GM12878 (cell line): ENCODE data around the gene HSBP1L1. TPM values are rescaled to one million over a fixed set of nuclear protein-coding genes. Genes with fewer than 3 reads are reported as not detected.

Experiments used
- ATAC-seq: fragments of 200-7000 bp; cut with Tn5 transposase; 3 replicates; pipeline ENCODE4 v1.9.1; 2020; ENCODE audit warnings: mild to moderate bottlenecking, moderate library complexity
- BruUV-seq: library from RNA; stranded (reverse); fragments of 400-500 nt; replicated peaks from 2 replicates; lab custom pipeline; 2021; lab: Mats Ljungman, UMichigan
- CTCF ChIA-PET: fragments of 300-600 bp; sonication (Branson Sonifier 250); formaldehyde crosslinking; extraction: SDS; loops from one replicate; lab custom pipeline; 2021; ENCODE audit warnings: inconsistent platforms; lab: Yijun Ruan, JAX
- POLR2A ChIA-PET: fragments of 350-600 bp; formaldehyde crosslinking; extraction: SDS; loops from one replicate; lab custom pipeline; 2021; ENCODE audit warnings: inconsistent platforms; lab: Charles Lee
- RAD21 ChIA-PET: fragments of 300-600 bp; sonication (Branson Sonifier 250); formaldehyde crosslinking; loops from one replicate; lab custom pipeline; 2023; ENCODE audit warnings: antibody characterized with exemption; ENCODE audit not compliant: unreplicated experiment; lab: Charles Lee
- SMC1A ChIA-PET: fragments of 300-600 bp; sonication (Branson Sonifier 250); formaldehyde crosslinking; loops from one replicate; lab custom pipeline; 2023; ENCODE audit not compliant: unreplicated experiment, uncharacterized antibody; lab: Charles Lee
- DNase-seq: peaks from one replicate; pipeline ENCODE4 v3.0.0-alpha.2; 2011; ENCODE audit warnings: low read depth, low spot score
- FAIRE-seq: peaks from 3 replicates; lab custom pipeline; 2011; peaks lifted over from hg19 to GRCh38; lab: Jason Lieb, UNC
- H2AFZ ChIP-seq: 2 replicates; pipeline ENCODE4 v1.6.0; 2011; ENCODE audit warnings: low read depth, low read length, control low read depth; ENCODE audit not compliant: control insufficient read depth
- H3K27ac ChIP-seq: 2 replicates; pipeline ENCODE4 v1.5.1; 2011; ENCODE audit warnings: control low read depth; ENCODE audit not compliant: control insufficient read depth, insufficient read depth
- H3K27me3 ChIP-seq, 2 experiments: replicated peaks in 1 of 2; 2 replicates each; pipeline versions ENCODE4 v1.6.0 to v1.6.1; 2011; ENCODE audit warnings: low read length in 1 of 2; ENCODE audit not compliant: control insufficient read depth in 2 of 2, insufficient read depth in 2 of 2
- H3K36me3 ChIP-seq, 2 experiments: 2 replicates each; pipeline ENCODE4 v1.5.1; 2011; ENCODE audit warnings: low read length in 1 of 2; ENCODE audit not compliant: control insufficient read depth in 2 of 2, insufficient read depth in 2 of 2
- H3K4me1 ChIP-seq: 2 replicates; pipeline ENCODE4 v1.6.1; 2011; ENCODE audit warnings: mild to moderate bottlenecking, low read length, moderate library complexity, mixed read lengths; ENCODE audit not compliant: control insufficient read depth, insufficient read depth
- H3K4me2 ChIP-seq: 2 replicates; pipeline ENCODE4 v1.6.0; 2011; ENCODE audit warnings: control low read depth; ENCODE audit not compliant: control insufficient read depth, insufficient read depth
- H3K4me3 ChIP-seq: fragments of 200-600 bp; sonication (generic); 2 replicates; pipeline ENCODE4 v1.5.1; 2016
- H3K79me2 ChIP-seq: 2 replicates; pipeline ENCODE4 v1.6.0; 2011; ENCODE audit warnings: low read length; ENCODE audit not compliant: control insufficient read depth, insufficient read depth
- H3K9ac ChIP-seq: 2 replicates; pipeline ENCODE4 v1.8.0; 2011; ENCODE audit warnings: low read length, control low read depth, mixed read lengths; ENCODE audit not compliant: control insufficient read depth, insufficient read depth
- H3K9me3 ChIP-seq: replicated peaks from 3 replicates; pipeline ENCODE4 v1.5.1; 2011; ENCODE audit warnings: mild to moderate bottlenecking, low read length; ENCODE audit not compliant: control insufficient read depth, insufficient read depth
- H4K20me1 ChIP-seq: 2 replicates; pipeline ENCODE4 v1.6.0; 2011; ENCODE audit not compliant: control insufficient read depth, insufficient read depth
- ATF2 ChIP-seq: IDR thresholded peaks from 2 replicates; pipeline ENCODE4 v1.6.1; 2012; ENCODE audit warnings: low read length, inconsistent platforms
- SIX5 ChIP-seq: IDR thresholded peaks from 2 replicates; pipeline ENCODE4 v1.6.1; 2011; ENCODE audit warnings: mild to moderate bottlenecking, low read depth, low read length, moderate library complexity; ENCODE audit not compliant: severe bottlenecking
- SREBF2 ChIP-seq: IDR thresholded peaks from 2 replicates; pipeline ENCODE4 v1.6.1; 2012; ENCODE audit warnings: mild to moderate bottlenecking, low read length
- WGBS: methylation state at CpG from one replicate; pipeline ENCODE4 v1.1.6; 2016; ENCODE audit warnings: low lambda C conversion rate; ENCODE audit not compliant: insufficient replicate concordance, insufficient coverage; ENCODE audit errors: missing lambda C conversion rate; 5-methylcytosine and 5-hydroxymethylcytosine counted together
- in situ Hi-C: fragments of 300-500 bp; cut with MboI; formaldehyde crosslinking; loops from 9 replicates; pipeline ENCODE4 v1.14.3; 2018; ENCODE audit warnings: mixed read lengths
- intact Hi-C: fragments of 100-400 bp; cut with micrococcal nuclease; formaldehyde crosslinking; loops from one replicate; pipeline ENCODE4 v1.14.2; 2022; ENCODE audit not compliant: unreplicated experiment
- polyA plus RNA-seq, 11 experiments: library from polyadenylated mRNA; depleted of rRNA in 4 of 11; unstranded in 6 of 11; stranded (reverse) in 5 of 11; fragments of >200 nt; fragmentation: Nextera tagmentation in 4 of 11; fragmentation: Illumina TruSeq in 1 of 11; extraction: Ambion mirVana in 4 of 11; extraction: Trizol in 1 of 11; gene quantifications; 1 replicate in 1 of 11; 2 replicates in 10 of 11; pipeline versions ENCODE4 v1.2.1 to v1.2.3, GENCODE V29; 2011 to 2016; ENCODE audit warnings: inconsistent platforms in 2 of 11, missing spikeins in 2 of 11, low read depth in 1 of 11
- total RNA-seq, 4 experiments: library from RNA; depleted of rRNA in 3 of 4; stranded (reverse); fragments of >200 nt in 3 of 4; fragmentation: Illumina TruSeq in 1 of 4; extraction: Trizol in 1 of 4; gene quantifications; 2 replicates each; pipeline versions ENCODE4 v1.2.1 to v1.2.3, GENCODE V29; 2013 to 2021
- TF ChIP-seq, protein P1 (sequence below): fragments of 450-650 bp; formaldehyde crosslinking; IDR thresholded peaks from 2 replicates; pipeline ENCODE4 v1.4.0; 2020; ENCODE audit warnings: mild to moderate bottlenecking, moderate library complexity

The HSBP1L1 gene
- total and polyA plus RNA-seq, 10 of the 15 experiments (the other 5 are each of a cell fraction or from before 2014, with no cell fraction given) = 0.97 to 14.0 (median 6.9) TPM; not detected in 1

- no peak overlapping the region for H3K27ac ChIP-seq
- TF ChIP-seq SREBF2 = no peak
- ATAC-seq = no peak
- no TSS peak for BruUV-seq
- no peaks in the 10 kb centered on the region for H3K9me3 ChIP-seq
- H3K79me2 ChIP-seq = peaks cover 9% of the 10 kb centered on the region
- peaks cover 16 to 24% of the 10 kb centered on the region in 2 experiments for H3K36me3 ChIP-seq
- no peak overlapping the region for H2AFZ ChIP-seq
- WGBS = 95% methylated on average over 16 of the region's 16 CpGs
- in situ Hi-C loops (no loop called here), intact Hi-C loops (no loop called here)
- FAIRE-seq = no peak
- no peak overlapping the region for H3K4me3 ChIP-seq
- H3K4me1 ChIP-seq = no peaks in the 10 kb centered on the region
- H3K4me2 ChIP-seq = no peak overlapping the region
- no peak overlapping the region for H3K9ac ChIP-seq
- ChIA-PET SMC1A (no interaction called here), CTCF (no interaction called here), RAD21 (no interaction called here), POLR2A (no interaction called here)
- H4K20me1 ChIP-seq = no peaks in the 10 kb centered on the region
- H3K27me3 ChIP-seq = no peaks in the 10 kb centered on the region
- no peak for DNase-seq
Observed at GRCh38 chr18:79973517-79973916, 9.1 kb downstream of the HSBP1L1 start.

GRCh38 chr18:79974025-79974654 lies 9.7 kb downstream of the HSBP1L1 start:
- Histone ChIP-seq H3K36me3 (peaks cover 16 to 25% of the 10 kb centered on the region in 2 experiments), H3K4me1 (no peaks in the 10 kb centered on the region), H3K27me3 (no peaks in the 10 kb centered on the region), H3K4me2 (no peak overlapping the region), H4K20me1 (no peaks in the 10 kb centered on the region), H3K27ac (no peak overlapping the region), H3K4me3 (no peak overlapping the region), H3K9ac (no peak overlapping the region), H3K9me3 (no peaks in the 10 kb centered on the region), H3K79me2 (peaks cover 10% of the 10 kb centered on the region), H2AFZ (no peak overlapping the region)
- DNase-seq (no peak), ATAC-seq (no peak), FAIRE-seq (no peak)
- BruUV-seq = no TSS peak
- 96% methylated on average over 4 of the region's 4 CpGs for WGBS
- SMC1A ChIA-PET = no interaction called here
- RAD21 ChIA-PET = no interaction called here
- intact Hi-C loops (no loop called here), in situ Hi-C loops (no loop called here)
- POLR2A ChIA-PET = no interaction called here
- TF ChIP-seq ATF2 (no peak), SIX5 (no peak)
- TF ChIP-seq, protein P1, sequence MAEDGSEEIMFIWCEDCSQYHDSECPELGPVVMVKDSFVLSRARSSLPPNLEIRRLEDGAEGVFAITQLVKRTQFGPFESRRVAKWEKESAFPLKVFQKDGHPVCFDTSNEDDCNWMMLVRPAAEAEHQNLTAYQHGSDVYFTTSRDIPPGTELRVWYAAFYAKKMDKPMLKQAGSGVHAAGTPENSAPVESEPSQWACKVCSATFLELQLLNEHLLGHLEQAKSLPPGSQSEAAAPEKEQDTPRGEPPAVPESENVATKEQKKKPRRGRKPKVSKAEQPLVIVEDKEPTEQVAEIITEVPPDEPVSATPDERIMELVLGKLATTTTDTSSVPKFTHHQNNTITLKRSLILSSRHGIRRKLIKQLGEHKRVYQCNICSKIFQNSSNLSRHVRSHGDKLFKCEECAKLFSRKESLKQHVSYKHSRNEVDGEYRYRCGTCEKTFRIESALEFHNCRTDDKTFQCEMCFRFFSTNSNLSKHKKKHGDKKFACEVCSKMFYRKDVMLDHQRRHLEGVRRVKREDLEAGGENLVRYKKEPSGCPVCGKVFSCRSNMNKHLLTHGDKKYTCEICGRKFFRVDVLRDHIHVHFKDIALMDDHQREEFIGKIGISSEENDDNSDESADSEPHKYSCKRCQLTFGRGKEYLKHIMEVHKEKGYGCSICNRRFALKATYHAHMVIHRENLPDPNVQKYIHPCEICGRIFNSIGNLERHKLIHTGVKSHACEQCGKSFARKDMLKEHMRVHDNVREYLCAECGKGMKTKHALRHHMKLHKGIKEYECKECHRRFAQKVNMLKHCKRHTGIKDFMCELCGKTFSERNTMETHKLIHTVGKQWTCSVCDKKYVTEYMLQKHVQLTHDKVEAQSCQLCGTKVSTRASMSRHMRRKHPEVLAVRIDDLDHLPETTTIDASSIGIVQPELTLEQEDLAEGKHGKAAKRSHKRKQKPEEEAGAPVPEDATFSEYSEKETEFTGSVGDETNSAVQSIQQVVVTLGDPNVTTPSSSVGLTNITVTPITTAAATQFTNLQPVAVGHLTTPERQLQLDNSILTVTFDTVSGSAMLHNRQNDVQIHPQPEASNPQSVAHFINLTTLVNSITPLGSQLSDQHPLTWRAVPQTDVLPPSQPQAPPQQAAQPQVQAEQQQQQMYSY (CRISPR knock-in tag) = no peak
- CTCF ChIA-PET = no interaction called here
